ENCODE results near the gene TNFRSF19.

GRCh38 chr13:23584275-23584674, 14.1 kb downstream of the TNFRSF19 start:
- TF ChIP-seq CTCF (IDR thresholded peaks at IDR 0.05; ENCODE audit: low read length), result no peak
- no peak for TF ChIP-seq EZH2 (IDR thresholded peaks at IDR 0.05; ENCODE audit: borderline replicate concordance, low read length)
